ENCODE measurements around the gene PHF3.

Gene PHF3

DNA sequence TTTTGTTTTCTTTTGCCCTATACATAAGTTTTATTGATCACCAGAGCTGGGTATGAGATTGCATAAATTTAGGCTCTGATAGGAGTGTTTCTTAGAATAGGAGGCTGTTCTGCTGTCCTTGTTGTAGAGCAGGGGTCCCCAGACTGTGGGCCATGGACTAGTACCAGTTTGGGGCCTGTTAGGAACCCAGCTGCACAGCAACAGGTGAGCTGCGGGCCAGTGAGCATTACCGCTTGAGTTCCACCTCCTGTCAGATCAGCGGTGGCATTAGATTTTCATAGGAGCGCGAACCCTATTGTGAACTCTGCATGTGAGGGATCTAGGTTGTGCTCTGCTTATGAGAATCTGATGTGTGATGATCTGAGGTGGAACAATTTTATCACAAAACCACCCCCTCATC is 26.2 kb downstream of the PHF3 start:
- Histone ChIP-seq H3K36me3 (ENCODE audit: control insufficient read depth, low read length) (peaks cover 46% of the 10 kb centered on the region), H3K4me1 (ENCODE audit: control insufficient read depth, low read length) (peaks cover 93% of the 10 kb centered on the region), H3K4me3 (ENCODE audit: low read length) (no peak overlapping the region), H3F3A (ENCODE audit: control insufficient read depth, insufficient read depth) (peaks cover 33% of the 10 kb centered on the region), H3K27ac (ENCODE audit: low read depth, low read length) (peak overlapping the region; percentile 96), H3K9me2 (replicated peaks; ENCODE audit: control insufficient read depth, low read length) (no peaks in the 10 kb centered on the region), H3K9me3 (ENCODE audit: control insufficient read depth, insufficient read depth, low read length) (no peaks in the 10 kb centered on the region), H3K4me2 (ENCODE audit: low read length) (peak overlapping the region; percentile 72; the same call in 1 of the 2 replicates), H3K79me2 (ENCODE audit: control insufficient read depth, low read length) (peaks cover 98% of the 10 kb centered on the region), H3K27me3 (ENCODE audit: control insufficient read depth, low read length) (no peaks in the 10 kb centered on the region), H4K20me1 (ENCODE audit: control insufficient read depth, insufficient read depth, low read depth, low read length) (peaks cover 2% of the 10 kb centered on the region; the same call in 1 of the 2 replicates)
- TF ChIP-seq EZH2phosphoT487 (IDR thresholded peaks at IDR 0.05; ENCODE audit: borderline replicate concordance, low read length) (no peak), CTCF (IDR thresholded peaks at IDR 0.05; ENCODE audit: low read depth, low read length, poor library complexity, severe bottlenecking) (no peak)

GRCh38 chr6:63663147-63663955 is 27.7 kb downstream of the PHF3 start:
- H3K9me2 ChIP-seq (replicated peaks; ENCODE audit: control insufficient read depth, low read length) = no peaks in the 10 kb centered on the region
- no peaks in the 10 kb centered on the region for H3K9me3 ChIP-seq (ENCODE audit: control insufficient read depth, insufficient read depth, low read length)
- H3K36me3 ChIP-seq (ENCODE audit: control insufficient read depth, low read length) = peaks cover 46% of the 10 kb centered on the region
- H3K79me2 ChIP-seq (ENCODE audit: control insufficient read depth, low read length) = peaks cover 98% of the 10 kb centered on the region
- no peak for TF ChIP-seq EZH2phosphoT487 (IDR thresholded peaks at IDR 0.05; ENCODE audit: borderline replicate concordance, low read length)
- no peak for TF ChIP-seq CTCF (IDR thresholded peaks at IDR 0.05; ENCODE audit: low read depth, low read length, poor library complexity, severe bottlenecking)
- peaks cover 33% of the 10 kb centered on the region for H3F3A ChIP-seq (ENCODE audit: control insufficient read depth, insufficient read depth)
- H4K20me1 ChIP-seq (ENCODE audit: control insufficient read depth, insufficient read depth, low read depth, low read length) = no peaks in the 10 kb centered on the region
- no peaks in the 10 kb centered on the region for H3K27me3 ChIP-seq (ENCODE audit: control insufficient read depth, low read length)
- H3K27ac ChIP-seq (ENCODE audit: low read depth, low read length) = peak overlapping the region; percentile 96
- peak overlapping the region; percentile 72 for H3K4me2 ChIP-seq (ENCODE audit: low read length)
- peak overlapping the region; percentile 67 for H3K4me3 ChIP-seq (ENCODE audit: low read length)
- peaks cover 93% of the 10 kb centered on the region for H3K4me1 ChIP-seq (ENCODE audit: control insufficient read depth, low read length)

GRCh38 chr6:63663956-63664281 is 28.3 kb downstream of the PHF3 start:
- peaks cover 93% of the 10 kb centered on the region for H3K4me1 ChIP-seq (ENCODE audit: control insufficient read depth, low read length)
- H3K36me3 ChIP-seq (ENCODE audit: control insufficient read depth, low read length) = peaks cover 46% of the 10 kb centered on the region
- TF ChIP-seq EZH2phosphoT487 (IDR thresholded peaks at IDR 0.05; ENCODE audit: borderline replicate concordance, low read length) = no peak
- no peak for TF ChIP-seq CTCF (IDR thresholded peaks at IDR 0.05; ENCODE audit: low read depth, low read length, poor library complexity, severe bottlenecking)
- H3F3A ChIP-seq (ENCODE audit: control insufficient read depth, insufficient read depth) = peaks cover 33% of the 10 kb centered on the region
- peaks cover 98% of the 10 kb centered on the region for H3K79me2 ChIP-seq (ENCODE audit: control insufficient read depth, low read length)
- peak overlapping the region; percentile 67 for H3K4me3 ChIP-seq (ENCODE audit: low read length)
- H3K27me3 ChIP-seq (ENCODE audit: control insufficient read depth, low read length) = no peaks in the 10 kb centered on the region
- no peaks in the 10 kb centered on the region for H3K9me2 ChIP-seq (replicated peaks; ENCODE audit: control insufficient read depth, low read length)
- no peaks in the 10 kb centered on the region for H3K9me3 ChIP-seq (ENCODE audit: control insufficient read depth, insufficient read depth, low read length)
- peak overlapping the region; percentile 72 for H3K4me2 ChIP-seq (ENCODE audit: low read length)
- peak overlapping the region; percentile 96 for H3K27ac ChIP-seq (ENCODE audit: low read depth, low read length)
- H4K20me1 ChIP-seq (ENCODE audit: control insufficient read depth, insufficient read depth, low read depth, low read length) = no peaks in the 10 kb centered on the region

Measured in DOHH2 (cell line).